ENCODE results near the gene CLEC16A. TPM values are rescaled to one million over a fixed set of nuclear protein-coding genes. Genes with fewer than 3 reads are reported as not detected.

Gene CLEC16A
- total RNA-seq, 4 donors from 2014 or later, result 7.6 to 65.6 (median 28.0) TPM

DNA sequence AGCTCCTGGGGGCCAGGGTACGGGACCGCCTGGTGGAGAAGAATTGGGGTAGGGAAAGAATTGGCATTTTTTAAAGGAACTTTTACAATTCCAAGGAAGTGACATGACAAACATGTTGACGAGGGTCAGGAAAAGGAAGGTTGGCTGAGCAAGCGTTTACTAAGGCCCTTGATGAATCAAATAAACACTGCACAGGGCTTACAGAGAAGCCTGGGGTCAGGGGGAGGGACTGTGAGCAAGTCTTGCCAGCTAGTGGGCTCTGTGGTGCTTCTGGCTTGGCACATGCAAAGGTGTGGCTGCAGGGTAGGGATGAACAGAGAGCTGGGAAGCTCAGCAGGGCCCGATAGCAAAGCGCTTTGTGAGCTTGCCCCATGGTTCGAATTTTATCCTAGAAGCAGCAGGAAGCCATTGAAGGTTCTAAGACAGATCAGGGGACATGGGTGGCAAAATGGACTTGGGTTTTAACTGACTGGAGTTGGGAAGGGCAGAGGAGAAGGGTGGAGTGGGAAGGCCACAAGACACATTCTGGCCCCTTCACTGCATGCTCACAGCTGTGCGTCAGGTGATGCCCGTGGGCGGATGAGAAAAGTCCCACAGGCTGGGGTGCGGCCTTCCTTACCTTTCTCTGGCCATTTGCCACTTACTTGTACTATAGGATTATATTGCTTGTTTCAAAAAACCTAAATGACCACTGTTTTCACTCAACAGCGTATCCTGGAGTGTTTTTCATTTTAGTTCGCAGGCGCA, 193.8 kb downstream of the CLEC16A start:
- no peak overlapping the region for H3K4me3 ChIP-seq
- H3K36me3 ChIP-seq, result no peaks in the 10 kb centered on the region
- intact Hi-C loops (cut with DNase I; ENCODE audit: low total_unique reads), result no loop called here
- no peak for TF ChIP-seq CTCF (IDR thresholded peaks at IDR 0.05)
- TF ChIP-seq POLR2A (IDR thresholded peaks at IDR 0.05), result no peak
- H3K4me1 ChIP-seq, result peaks cover 0 to 5% of the 10 kb centered on the region in 2 donors
- DNase-seq, result no peak
- no peak overlapping the region for H3K27ac ChIP-seq
- H3K9me3 ChIP-seq, result no peaks in the 10 kb centered on the region
- no peaks in the 10 kb centered on the region for H3K27me3 ChIP-seq

DNA sequence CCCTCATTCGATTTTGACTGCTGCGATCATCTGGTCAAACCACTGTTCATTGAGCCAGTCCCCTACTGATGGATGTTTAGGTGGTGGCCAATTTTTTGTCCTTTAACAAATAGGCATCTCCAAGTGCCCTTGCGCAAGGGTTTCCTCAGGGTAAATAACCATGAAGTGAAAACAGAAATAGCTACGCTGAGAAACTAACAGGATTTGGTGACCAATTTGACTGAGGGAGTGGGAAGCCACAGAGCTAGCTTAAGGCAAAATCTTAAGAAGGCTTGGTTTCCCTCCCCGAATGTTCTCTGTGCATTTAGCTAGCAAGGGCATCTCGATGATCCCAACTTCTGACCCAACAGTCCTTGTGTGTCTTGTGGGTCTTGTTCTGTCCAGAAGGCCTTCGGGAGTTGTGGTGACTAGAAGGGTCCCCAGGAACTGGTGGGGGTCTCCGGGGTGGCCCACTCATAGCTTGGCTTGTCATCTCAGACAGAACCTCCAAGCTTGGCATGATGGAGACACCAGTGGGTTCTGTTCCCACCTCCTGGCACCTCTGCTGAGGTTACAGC, 194.5 kb downstream of the CLEC16A start:
- Histone ChIP-seq H3K9me3 (no peaks in the 10 kb centered on the region), H3K36me3 (no peaks in the 10 kb centered on the region), H3K4me3 (no peak overlapping the region), H3K27me3 (no peaks in the 10 kb centered on the region), H3K4me1 (no peaks in the 10 kb centered on the region), H3K27ac (no peak overlapping the region)
- TF ChIP-seq POLR2A (IDR thresholded peaks at IDR 0.05) (no peak), CTCF (IDR thresholded peaks at IDR 0.05) (no peak)
- intact Hi-C loops (cut with DNase I; ENCODE audit: low total_unique reads), result no loop called here
- no peak for DNase-seq

DNA sequence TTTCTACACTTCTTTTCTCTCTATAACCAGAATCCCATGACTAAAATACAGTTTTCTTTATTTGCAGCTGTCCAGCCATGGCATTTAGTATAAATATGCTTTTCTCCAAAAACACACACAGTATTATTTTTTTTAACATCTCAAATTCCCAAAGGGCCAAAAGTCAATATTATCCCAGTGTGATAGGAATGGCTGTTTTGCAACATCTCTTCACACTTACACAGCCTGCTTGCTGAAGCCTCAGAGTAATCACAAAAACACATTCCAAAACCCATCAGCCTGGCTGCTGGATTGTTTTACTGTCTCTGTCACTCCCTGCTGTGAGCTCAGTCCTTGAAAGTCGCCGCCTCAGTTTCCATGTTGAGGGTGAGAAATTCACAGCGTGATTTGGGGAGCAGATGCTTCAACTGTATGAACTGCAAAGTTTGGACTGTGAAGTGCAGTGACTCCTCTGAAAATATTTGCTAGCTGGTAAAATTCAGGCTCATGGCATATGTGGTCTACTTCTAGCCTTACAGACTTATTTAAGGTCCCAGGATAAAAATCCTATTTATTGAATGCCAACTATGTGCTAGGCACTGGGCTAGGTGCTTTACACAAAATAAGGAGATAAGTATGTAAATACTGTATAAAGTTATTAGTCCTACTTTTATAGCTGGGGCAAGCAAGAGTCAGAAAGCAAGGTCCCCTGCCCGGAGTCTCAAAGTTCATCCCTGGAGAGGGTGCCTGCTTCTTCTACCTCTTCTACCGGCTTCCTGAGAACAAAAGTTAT, 195.1 kb downstream of the CLEC16A start:
- H3K4me3 ChIP-seq, result no peak overlapping the region
- no peaks in the 10 kb centered on the region for H3K9me3 ChIP-seq
- no peak for DNase-seq
- H3K27me3 ChIP-seq, result no peaks in the 10 kb centered on the region
- intact Hi-C loops (cut with DNase I; ENCODE audit: low total_unique reads), result no loop called here
- TF ChIP-seq CTCF (IDR thresholded peaks at IDR 0.05) (no peak), POLR2A (IDR thresholded peaks at IDR 0.05) (no peak)
- no peaks in the 10 kb centered on the region for H3K4me1 ChIP-seq
- no peak overlapping the region for H3K27ac ChIP-seq
- H3K36me3 ChIP-seq, result no peaks in the 10 kb centered on the region

- intact Hi-C loops (cut with DNase I; ENCODE audit: low total_unique reads), result no loop called here
- no peak for DNase-seq
Observed at GRCh38 chr16:11140098-11140375, 195.7 kb downstream of the CLEC16A start.

More at GRCh38 chr16:11140098-11140375, 195.7 kb downstream of the CLEC16A start:
- Histone ChIP-seq H3K4me3 (no peak overlapping the region), H3K27me3 (no peaks in the 10 kb centered on the region), H3K36me3 (no peaks in the 10 kb centered on the region), H3K27ac (no peak overlapping the region), H3K4me1 (no peaks in the 10 kb centered on the region), H3K9me3 (no peaks in the 10 kb centered on the region)
- TF ChIP-seq POLR2A (IDR thresholded peaks at IDR 0.05) (no peak), CTCF (IDR thresholded peaks at IDR 0.05) (no peak)
